Heart left ventricle (tissue), 13 donors: ENCODE measurements around the gene DAPK2.

ENCODE experiments used
- CTCF ChIP-seq, 12 donors: fragments of 200-600 bp; sonication (generic) in 4 of 12; IDR thresholded peaks; one replicate each; pipeline versions ENCODE4 v1.5.0 to v1.8.0; 2018 to 2022; ENCODE audit warnings: antibody characterized with exemption in 12 of 12, mild to moderate bottlenecking in 5 of 12
- POLR2A ChIP-seq, 2 donors: fragments of 450-650 bp; IDR thresholded peaks; one replicate each; pipeline ENCODE4 v1.6.1; 2017; ENCODE audit warnings: antibody characterized with exemption in 2 of 2, mild to moderate bottlenecking in 2 of 2, moderate library complexity in 2 of 2
- donor health status: ischemic (EF 13 %, LVEDD 7.1; RV severe dilation, severe dysfunction).
- donor health status: DM: no; HTN: yes; CAD: no.
- donor health status: DM: no; HTN: no; CAD: no.
- donor health status: ischemic (EF 25% LVEDD 6.9; RV normal size, moderate dysfunction).
- donor health status: ischemic (EF 25% LVEDD 5.7; RV mildly dilated, moderate dysfunction).
- donor health status: ischemic (EF 35%, LVEDD 5.7; RV mildly dilated, moderate dysfunction).
- donor health status: nonischemic (EF 11% LVEDD 7.7; RV severe dilation, severe dysfunction).
- donor health status: DM: yes; HTN: yes; CAD: no.
- donor health status: PGD.
- donor health status: ischemic (EF 29% LVEDD 5.4; RV normal size, mild dysfunction).
- donor health status: nonischemic (EF 23%, LVEDD 6.1; RV moderate dilation, normal function).

- no peak for TF ChIP-seq POLR2A (IDR thresholded peaks at IDR 0.05)
- TF ChIP-seq CTCF (IDR thresholded peaks at IDR 0.05), result no peak
These were observed 6.7 kb upstream of the DAPK2 start for GRCh38 chr15:64052925-64053491.
